ENCODE measurements around the gene HIVEP1.

Gene HIVEP1

GRCh38 chr6:11971154-11971553 lies 41.0 kb upstream of the HIVEP1 start:
- H3K4me3 ChIP-seq (ENCODE audit: low read depth, low read length), result no peak overlapping the region
- TF ChIP-seq CTCF (IDR thresholded peaks at IDR 0.05; ENCODE audit: low read depth, low read length), result no peak

- H3K4me3 ChIP-seq (ENCODE audit: low read depth, low read length), result no peak overlapping the region
- TF ChIP-seq CTCF (IDR thresholded peaks at IDR 0.05; ENCODE audit: low read depth, low read length), result no peak
Measured at GRCh38 chr6:11972270-11972669, 39.8 kb upstream of the HIVEP1 start.

- H3K4me3 ChIP-seq (ENCODE audit: low read depth, low read length), result no peak overlapping the region
- no peak for TF ChIP-seq CTCF (IDR thresholded peaks at IDR 0.05; ENCODE audit: low read depth, low read length)
Measured at GRCh38 chr6:11972806-11973205, 39.3 kb upstream of the HIVEP1 start.

- no peak for TF ChIP-seq CTCF (IDR thresholded peaks at IDR 0.05; ENCODE audit: low read depth, low read length)
- H3K4me3 ChIP-seq (ENCODE audit: low read depth, low read length), result no peak overlapping the region
Measured at GRCh38 chr6:11973238-11973637, 38.9 kb upstream of the HIVEP1 start.

- no peak overlapping the region for H3K4me3 ChIP-seq (ENCODE audit: low read depth, low read length)
- TF ChIP-seq CTCF (IDR thresholded peaks at IDR 0.05; ENCODE audit: low read depth, low read length), result no peak
Measured at GRCh38 chr6:11974089-11974488, 38.0 kb upstream of the HIVEP1 start.

GRCh38 chr6:11975353-11975977 lies 36.6 kb upstream of the HIVEP1 start:
- TF ChIP-seq CTCF (IDR thresholded peaks at IDR 0.05; ENCODE audit: low read depth, low read length), result no peak

GRCh38 chr6:11976489-11976888 lies 35.6 kb upstream of the HIVEP1 start:
- H3K4me3 ChIP-seq (ENCODE audit: low read depth, low read length), result no peak overlapping the region
- TF ChIP-seq CTCF (IDR thresholded peaks at IDR 0.05; ENCODE audit: low read depth, low read length), result no peak

More at GRCh38 chr6:11975353-11975977, 36.6 kb upstream of the HIVEP1 start:
- no peak overlapping the region for H3K4me3 ChIP-seq (ENCODE audit: low read depth, low read length)

Measured in WI38 (cell line).